ENCODE data around the gene EFCC1.

DNA sequence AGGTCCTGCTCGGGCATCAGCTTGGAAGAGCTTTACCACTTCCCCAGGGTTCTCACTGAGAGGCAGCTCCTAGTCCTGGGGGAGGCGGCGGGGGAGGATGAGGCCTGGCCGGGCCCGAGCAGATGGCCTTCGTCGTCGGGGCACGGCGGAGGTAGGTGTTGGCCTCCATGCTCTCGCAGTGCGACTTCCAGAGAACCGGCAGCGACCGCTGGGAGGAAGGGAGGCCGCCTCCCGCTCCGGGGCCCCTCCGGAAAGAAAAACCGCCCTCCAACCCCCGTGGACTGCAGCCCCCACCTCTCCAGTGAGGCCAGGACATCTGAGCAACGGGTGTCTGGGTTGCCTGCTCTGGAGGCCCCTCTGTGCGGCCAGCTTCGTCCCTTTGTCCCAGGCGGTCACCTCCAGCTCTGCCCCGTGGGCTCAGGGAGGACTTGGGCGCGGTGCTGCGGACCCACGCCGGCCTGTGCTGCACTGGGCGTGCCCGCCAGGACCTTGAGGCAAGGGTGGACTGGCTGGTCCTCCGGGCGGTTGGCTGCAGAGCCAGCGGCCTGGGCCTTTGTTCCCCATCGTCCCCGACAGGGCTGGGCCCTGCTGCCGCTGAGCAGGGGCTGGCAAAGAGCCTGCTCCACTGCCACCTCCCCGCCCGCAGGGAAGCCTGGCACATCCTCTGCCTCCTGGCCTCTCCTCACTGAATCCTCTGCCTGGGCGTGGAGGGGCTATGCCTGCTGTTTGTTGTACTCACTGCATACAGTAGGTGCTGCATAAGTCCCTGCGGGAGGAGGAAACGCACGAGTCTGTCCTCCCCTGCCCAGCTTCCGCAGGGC is 45.8 kb downstream of the EFCC1 start:
- TF ChIP-seq, protein P1, sequence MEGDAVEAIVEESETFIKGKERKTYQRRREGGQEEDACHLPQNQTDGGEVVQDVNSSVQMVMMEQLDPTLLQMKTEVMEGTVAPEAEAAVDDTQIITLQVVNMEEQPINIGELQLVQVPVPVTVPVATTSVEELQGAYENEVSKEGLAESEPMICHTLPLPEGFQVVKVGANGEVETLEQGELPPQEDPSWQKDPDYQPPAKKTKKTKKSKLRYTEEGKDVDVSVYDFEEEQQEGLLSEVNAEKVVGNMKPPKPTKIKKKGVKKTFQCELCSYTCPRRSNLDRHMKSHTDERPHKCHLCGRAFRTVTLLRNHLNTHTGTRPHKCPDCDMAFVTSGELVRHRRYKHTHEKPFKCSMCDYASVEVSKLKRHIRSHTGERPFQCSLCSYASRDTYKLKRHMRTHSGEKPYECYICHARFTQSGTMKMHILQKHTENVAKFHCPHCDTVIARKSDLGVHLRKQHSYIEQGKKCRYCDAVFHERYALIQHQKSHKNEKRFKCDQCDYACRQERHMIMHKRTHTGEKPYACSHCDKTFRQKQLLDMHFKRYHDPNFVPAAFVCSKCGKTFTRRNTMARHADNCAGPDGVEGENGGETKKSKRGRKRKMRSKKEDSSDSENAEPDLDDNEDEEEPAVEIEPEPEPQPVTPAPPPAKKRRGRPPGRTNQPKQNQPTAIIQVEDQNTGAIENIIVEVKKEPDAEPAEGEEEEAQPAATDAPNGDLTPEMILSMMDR (conservative IDR thresholded peaks at IDR 0.05 in 1 of 2, IDR thresholded peaks at IDR 0.05 in 1 of 2; ENCODE audit: extremely low read depth in 1 of 2, insufficient read depth in 1 of 2, low read depth in 1 of 2, low read length in 2 of 2), result no peak
- no peak for TF ChIP-seq EZH2 (IDR thresholded peaks at IDR 0.05; ENCODE audit: borderline replicate concordance, low read length)

Data from mammary epithelial cell (primary cell).